HG03103 (cell line): ENCODE measurements around the gene SSRP1.

Experiments used
- ATAC-seq: cut with Tn5 transposase; IDR thresholded peaks from one replicate; pipeline ENCODE4 v1.9.1; 2021; ENCODE audit warnings: low read depth; ENCODE audit not compliant: unreplicated experiment

SSRP1 gene

GRCh38 chr11:57276169-57276970 is 59.3 kb downstream of the SSRP1 start:
- ATAC-seq: no peak
